Measurements from ENCODE around the gene GRM5. TPM values are rescaled to one million over a fixed set of nuclear protein-coding genes. Genes with fewer than 3 reads are reported as not detected.

The GRM5 gene
- total RNA-seq, 1 donor from 2014 or later = 0.17 TPM

DNA sequence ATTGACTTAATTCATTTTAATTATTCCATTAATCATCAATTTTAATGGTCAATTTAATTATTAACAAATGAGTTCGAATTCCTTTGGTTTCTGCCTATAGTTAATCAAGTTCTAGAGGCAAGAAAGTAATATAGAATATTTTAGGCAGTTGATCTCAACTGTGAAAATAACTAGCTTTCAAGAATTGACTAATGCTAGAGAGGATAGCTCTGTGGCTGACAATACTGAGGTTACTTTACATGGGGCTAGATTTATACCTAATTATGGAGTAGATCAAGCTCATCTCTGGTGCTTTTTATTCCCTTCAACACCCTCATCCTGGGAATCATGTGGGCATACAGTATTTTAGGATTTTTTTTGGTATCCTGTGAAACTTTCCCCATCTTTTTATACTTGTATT is 259.4 kb downstream of the GRM5 start:
- TF ChIP-seq, protein P1, sequence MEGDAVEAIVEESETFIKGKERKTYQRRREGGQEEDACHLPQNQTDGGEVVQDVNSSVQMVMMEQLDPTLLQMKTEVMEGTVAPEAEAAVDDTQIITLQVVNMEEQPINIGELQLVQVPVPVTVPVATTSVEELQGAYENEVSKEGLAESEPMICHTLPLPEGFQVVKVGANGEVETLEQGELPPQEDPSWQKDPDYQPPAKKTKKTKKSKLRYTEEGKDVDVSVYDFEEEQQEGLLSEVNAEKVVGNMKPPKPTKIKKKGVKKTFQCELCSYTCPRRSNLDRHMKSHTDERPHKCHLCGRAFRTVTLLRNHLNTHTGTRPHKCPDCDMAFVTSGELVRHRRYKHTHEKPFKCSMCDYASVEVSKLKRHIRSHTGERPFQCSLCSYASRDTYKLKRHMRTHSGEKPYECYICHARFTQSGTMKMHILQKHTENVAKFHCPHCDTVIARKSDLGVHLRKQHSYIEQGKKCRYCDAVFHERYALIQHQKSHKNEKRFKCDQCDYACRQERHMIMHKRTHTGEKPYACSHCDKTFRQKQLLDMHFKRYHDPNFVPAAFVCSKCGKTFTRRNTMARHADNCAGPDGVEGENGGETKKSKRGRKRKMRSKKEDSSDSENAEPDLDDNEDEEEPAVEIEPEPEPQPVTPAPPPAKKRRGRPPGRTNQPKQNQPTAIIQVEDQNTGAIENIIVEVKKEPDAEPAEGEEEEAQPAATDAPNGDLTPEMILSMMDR (conservative IDR thresholded peaks at IDR 0.05) = no peak
- Mint-ChIP-seq H3K36me3 (no peaks in the 10 kb centered on the region), H3K9me3 (no peaks in the 10 kb centered on the region), H3K4me1 (ENCODE audit: unreplicated experiment) (no peaks in the 10 kb centered on the region), H3K27ac (no peak overlapping the region), H3K4me3 (no peak overlapping the region), H3K27me3 (no peaks in the 10 kb centered on the region)
- no peak for DNase-seq (ENCODE audit: extremely low spot score, unreplicated experiment)

DNA sequence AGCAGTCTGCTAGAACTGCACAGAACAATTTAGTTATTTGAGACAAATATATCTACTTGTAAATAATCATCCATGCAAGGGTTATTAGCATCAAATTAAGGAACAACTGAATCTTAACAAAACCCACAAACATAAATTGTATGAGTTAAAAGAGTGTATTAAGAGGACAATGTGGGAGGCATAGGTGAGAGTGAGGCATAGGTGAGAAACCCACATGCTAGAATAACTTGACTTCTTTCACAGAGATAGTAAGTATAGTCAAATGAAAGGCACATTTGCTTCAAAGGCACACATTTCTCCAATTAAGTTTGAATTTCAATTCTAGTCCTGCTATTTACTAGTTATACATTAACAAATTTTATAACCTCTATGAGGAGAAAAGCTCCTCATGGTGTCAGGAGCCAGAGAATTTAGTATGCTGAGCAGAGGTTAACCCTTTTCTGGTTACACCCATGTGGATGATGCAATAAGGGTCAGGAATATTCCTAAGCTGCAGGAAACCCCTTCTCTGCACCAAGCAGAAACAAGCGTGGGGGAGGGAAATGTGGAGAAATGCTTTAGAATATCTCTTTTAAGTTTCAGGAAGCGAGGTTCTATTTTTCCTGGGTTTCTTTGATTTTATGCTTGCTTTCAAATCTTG is 264.2 kb downstream of the GRM5 start:
- no peaks in the 10 kb centered on the region for H3K4me1 Mint-ChIP-seq (ENCODE audit: unreplicated experiment)
- no peak overlapping the region for H3K4me3 Mint-ChIP-seq
- DNase-seq (ENCODE audit: extremely low spot score, unreplicated experiment) = no peak
- H3K27me3 Mint-ChIP-seq = no peaks in the 10 kb centered on the region
- H3K27ac Mint-ChIP-seq = no peak overlapping the region
- H3K9me3 Mint-ChIP-seq = no peaks in the 10 kb centered on the region
- no peaks in the 10 kb centered on the region for H3K36me3 Mint-ChIP-seq
- TF ChIP-seq, protein P1 (conservative IDR thresholded peaks at IDR 0.05) = no peak

DNA sequence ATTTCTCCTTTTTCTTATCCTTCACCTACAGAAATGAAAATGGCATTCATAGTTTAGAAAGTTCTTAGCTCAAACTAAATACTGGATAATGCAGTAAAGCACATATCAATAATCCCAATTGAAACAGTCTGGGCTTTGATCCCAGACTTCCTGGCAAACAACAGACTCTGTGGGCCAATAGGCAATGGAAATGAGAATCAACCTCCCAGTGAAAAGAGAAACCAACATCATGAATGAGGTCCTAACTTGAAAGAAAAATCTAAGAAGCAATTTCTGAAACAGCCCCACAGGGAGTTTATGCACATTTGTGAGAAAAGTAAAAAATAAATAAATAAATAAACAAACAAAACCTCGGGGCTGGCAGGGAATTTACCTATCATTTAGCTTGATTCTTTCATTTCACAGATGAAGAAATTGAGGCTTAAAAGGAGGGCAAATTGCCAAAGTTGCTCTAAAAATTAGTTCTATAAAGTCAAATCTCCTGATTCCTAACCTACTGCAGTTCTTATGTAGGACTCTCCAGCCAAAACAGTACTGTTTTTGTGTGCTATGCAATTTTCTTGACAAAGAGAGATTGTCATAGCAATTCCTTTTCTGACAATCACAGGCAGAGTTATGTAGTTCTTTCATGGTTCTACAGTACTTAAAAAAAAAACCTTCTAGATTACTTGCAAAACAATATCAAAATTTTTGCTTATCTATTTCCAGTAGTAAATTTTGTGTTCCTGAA is 265.8 kb downstream of the GRM5 start:
- TF ChIP-seq, protein P1 (conservative IDR thresholded peaks at IDR 0.05) = no peak
- no peak for DNase-seq (ENCODE audit: extremely low spot score, unreplicated experiment)
- Mint-ChIP-seq H3K27ac (no peak overlapping the region), H3K27me3 (no peaks in the 10 kb centered on the region), H3K9me3 (no peaks in the 10 kb centered on the region), H3K4me1 (ENCODE audit: unreplicated experiment) (no peaks in the 10 kb centered on the region), H3K4me3 (no peak overlapping the region), H3K36me3 (no peaks in the 10 kb centered on the region)

DNA sequence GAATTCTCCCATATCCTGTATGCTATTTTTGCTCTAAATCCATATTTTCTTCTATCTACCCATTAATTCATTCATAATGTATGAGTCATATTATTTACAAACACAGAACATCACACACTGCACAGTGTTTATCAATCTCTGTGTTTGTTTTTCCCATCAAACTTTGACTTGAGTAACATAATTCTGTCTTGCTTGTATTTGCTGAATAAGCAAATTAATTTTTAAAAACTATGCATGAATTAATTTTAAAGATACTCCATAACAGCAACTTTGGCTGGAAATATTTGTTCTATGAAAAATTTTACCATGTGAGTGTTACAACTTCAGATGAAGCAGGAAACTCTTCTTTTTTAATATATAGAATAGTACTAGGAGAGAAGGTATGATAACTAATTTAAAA is 275.6 kb downstream of the GRM5 start:
- Mint-ChIP-seq H3K9me3 (no peaks in the 10 kb centered on the region), H3K36me3 (no peaks in the 10 kb centered on the region), H3K4me1 (ENCODE audit: unreplicated experiment) (no peaks in the 10 kb centered on the region), H3K27ac (no peak overlapping the region), H3K4me3 (no peak overlapping the region), H3K27me3 (peaks cover 18% of the 10 kb centered on the region)
- DNase-seq (ENCODE audit: extremely low spot score, unreplicated experiment) = no peak
- TF ChIP-seq, protein P1 (conservative IDR thresholded peaks at IDR 0.05) = no peak

DNA sequence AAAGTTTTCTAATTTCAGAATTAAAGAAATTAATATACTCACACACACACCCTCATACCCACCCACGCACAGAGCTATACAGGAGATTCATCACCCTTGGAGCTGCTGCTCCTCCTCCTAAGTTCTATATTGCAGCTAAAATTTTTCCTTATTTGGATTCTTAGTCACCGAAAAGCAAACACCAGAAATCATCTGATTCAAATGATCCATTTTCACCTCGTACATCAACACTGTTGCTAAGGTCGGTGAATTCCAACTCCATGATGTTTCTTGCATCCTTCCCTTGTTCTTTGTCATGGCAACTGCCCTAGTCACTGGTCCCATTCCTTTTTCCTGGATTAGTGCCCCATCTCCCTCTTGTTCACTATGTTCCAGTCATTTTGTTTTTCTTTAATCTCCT is 286.2 kb downstream of the GRM5 start:
- no peak overlapping the region for H3K27ac Mint-ChIP-seq
- peaks cover 29% of the 10 kb centered on the region for H3K27me3 Mint-ChIP-seq
- H3K4me3 Mint-ChIP-seq = no peak overlapping the region
- no peaks in the 10 kb centered on the region for H3K9me3 Mint-ChIP-seq
- DNase-seq (ENCODE audit: extremely low spot score, unreplicated experiment) = no peak
- no peaks in the 10 kb centered on the region for H3K4me1 Mint-ChIP-seq (ENCODE audit: unreplicated experiment)
- no peaks in the 10 kb centered on the region for H3K36me3 Mint-ChIP-seq
- TF ChIP-seq, protein P1 (conservative IDR thresholded peaks at IDR 0.05) = no peak
